HG02588 (cell line): Measurements from ENCODE around the gene STIM1.
A peak's percentile ranks its signal among the peaks of the same experiment; 100 is the strongest.
"Not testable (repeated sequence)": the region's sequence is repeated elsewhere in the genome, so short reads cannot be mapped to it uniquely, and the experiment has no call there.

Experiments
- ATAC-seq: cut with Tn5 transposase; IDR thresholded peaks from one replicate; pipeline ENCODE4 v1.9.1; 2021; ENCODE audit warnings: mild to moderate bottlenecking, moderate library complexity; ENCODE audit not compliant: unreplicated experiment

Gene STIM1

DNA sequence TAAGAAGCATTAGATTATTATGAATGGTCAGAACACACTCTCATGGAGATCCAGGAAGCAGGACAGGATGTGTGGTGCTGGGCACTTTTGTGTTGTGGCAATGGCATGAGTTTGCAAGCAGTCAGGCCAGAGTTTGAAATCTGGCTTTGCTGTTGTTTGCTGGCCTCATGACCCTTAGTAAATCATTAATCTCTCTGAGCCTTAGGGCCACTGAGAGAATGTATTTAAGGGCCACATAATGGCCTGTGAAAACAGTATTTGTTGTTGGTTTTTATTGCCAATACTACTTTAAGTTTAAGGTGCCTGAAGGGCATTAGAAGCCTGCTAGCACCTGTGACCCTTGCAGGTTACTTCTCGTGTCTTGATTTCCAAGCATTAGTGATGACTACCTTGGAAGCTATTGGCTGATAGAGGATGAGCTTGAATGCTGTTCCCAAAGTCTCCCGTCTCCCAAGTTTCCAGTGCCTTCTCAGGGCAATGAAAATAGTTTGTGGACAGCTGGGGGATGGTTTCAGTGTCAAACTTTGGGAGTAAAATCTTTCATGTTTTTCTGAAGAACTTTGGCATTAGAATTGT is 24.6 kb downstream of the STIM1 start:
- peak; percentile 41 for ATAC-seq

DNA sequence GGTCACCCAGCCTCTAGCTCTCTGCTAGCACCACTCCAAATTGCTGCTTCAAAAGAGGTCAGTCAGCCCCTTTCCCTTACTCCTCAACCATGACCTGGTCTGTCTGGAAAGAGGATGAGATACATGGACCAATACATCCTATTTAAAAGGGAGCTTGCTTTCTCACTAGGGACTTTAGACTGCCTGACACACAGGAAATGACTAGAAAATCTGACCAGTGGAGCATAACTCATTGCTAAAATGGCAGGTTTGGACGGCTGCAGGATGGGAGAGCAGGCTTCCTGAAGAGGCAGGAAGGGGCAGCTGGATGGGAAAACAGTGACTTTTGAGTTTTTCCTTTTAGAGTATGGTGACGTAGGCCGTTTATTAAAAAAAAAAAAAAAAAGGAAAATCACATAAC is 25.3 kb downstream of the STIM1 start:
- no peak for ATAC-seq

- ATAC-seq, result no peak
Measured at GRCh38 chr11:3882655-3883054, 27.2 kb downstream of the STIM1 start.

DNA sequence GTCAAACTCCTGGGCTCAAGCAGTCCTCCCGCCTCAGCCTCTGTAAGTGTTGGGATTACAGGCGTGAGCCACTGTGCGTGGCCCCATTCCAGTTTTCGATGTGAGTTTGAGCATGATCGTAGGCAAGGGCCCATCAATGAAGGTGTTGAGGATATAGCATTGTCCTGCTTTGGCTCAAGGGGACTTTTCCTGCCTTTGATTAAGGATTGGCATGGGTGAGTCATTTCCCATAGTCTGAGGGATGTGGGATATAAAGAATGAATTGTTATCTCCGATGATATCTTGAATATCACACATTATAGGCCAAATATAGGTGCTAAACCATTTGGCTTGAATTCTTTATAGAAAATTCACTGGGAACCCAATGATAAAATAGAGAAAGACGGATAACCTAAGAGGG is 30.4 kb downstream of the STIM1 start:
- no peak for ATAC-seq

DNA sequence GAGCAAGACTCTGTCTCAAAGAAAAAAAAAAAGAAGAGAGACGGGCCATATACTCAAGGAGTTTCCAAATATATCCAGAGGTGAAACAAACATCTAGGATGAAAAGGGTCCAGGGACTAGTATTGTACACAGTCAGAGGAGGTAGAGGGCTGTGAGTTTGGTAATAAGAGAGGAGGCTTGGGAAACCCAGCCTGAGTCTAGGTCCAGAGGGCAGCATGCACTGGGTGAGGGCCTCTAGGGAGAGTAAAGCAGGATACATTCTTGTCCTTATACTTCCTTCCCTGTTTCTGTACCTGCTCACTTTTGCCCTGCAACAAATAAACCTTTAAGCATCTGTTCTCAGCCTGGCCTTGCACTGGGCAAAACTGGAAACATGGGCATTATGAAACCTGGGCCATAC is 31.5 kb downstream of the STIM1 start:
- ATAC-seq, result no peak

DNA sequence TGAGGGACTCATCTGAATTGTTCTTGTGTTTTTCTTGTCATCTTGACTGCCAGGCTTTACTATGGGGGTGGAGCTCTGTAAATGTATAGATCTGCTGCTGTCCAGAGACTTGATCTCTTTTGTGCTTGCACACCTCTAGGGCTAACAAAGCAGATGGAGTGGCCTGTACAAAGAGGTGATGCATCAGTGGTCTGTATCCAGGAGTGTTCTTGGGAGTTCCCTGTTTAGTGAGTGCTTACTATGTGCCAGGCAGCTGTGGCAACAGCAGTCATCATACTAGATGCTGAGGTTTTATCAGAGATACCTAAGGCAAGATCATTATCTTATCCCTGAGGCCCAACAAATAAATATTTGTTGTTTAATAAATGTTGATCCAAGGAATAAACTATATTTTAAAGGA is 33.4 kb downstream of the STIM1 start:
- ATAC-seq, result no peak

DNA sequence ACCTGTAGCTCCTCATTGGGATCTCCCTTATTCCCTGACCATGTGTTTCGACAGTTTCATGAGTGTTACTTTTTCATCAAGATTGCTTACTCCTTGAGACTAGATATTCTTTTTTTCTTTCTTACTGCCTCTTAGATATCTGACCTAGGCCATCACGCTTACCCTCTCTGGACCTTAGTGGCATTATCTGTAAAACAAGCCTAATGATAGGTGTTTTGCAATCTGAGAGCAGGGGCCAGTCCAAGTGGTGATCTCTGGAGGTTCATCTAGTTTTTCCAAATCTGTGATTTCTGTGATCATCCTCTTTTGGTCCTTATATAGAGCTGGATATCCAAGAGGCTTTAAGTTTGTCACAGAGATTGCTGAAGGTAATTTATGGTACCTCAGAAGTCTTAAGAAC is 34.5 kb downstream of the STIM1 start:
- ATAC-seq, result no peak

DNA sequence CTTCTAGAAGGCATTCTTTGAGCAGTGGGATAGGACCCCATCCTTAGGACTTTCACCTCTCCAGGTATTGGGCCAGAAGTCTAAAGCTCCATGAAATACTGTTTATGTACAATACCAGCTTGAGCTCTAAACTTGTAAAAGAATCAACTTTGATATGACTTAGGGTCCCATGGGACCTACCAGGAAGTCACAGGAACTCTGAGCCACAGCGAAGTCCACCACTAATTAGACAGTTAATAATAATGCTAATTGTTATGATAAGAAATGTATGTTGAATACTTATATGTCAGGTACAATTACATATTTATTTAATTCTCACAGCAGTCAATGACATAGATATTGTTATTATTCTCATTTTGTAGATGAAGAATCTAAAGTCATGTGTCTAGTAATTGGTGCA is 35.3 kb downstream of the STIM1 start:
- no peak for ATAC-seq

DNA sequence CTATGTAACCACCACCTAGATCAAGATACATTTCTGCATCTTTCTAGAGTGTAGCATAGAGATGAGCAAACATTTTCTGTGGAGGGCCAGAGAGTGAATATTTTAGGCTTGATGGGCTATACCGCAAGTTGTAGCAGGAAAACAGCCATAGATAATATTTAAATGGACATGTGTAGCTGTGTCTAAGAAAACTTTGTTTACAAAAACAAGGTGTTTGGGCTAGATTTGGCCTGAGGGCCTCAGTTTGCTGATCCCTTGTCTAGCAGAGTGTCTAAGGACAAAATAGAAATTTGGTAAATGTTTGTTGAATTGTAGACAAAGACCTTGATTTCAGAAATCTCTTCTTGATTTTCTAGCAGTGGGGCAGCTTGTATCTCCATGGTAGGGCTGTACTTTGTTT is 36.3 kb downstream of the STIM1 start:
- no peak for ATAC-seq

- ATAC-seq, result no peak
Measured at GRCh38 chr11:3892156-3892555, 36.7 kb downstream of the STIM1 start.

- peak; percentile 19 for ATAC-seq
Measured at GRCh38 chr11:3893311-3893710, 37.8 kb downstream of the STIM1 start.

- ATAC-seq, result peak; percentile 99
Measured at GRCh38 chr11:3894128-3894731, 38.8 kb downstream of the STIM1 start.

- no peak for ATAC-seq
Measured at GRCh38 chr11:3896644-3897043, 41.2 kb downstream of the STIM1 start.

DNA sequence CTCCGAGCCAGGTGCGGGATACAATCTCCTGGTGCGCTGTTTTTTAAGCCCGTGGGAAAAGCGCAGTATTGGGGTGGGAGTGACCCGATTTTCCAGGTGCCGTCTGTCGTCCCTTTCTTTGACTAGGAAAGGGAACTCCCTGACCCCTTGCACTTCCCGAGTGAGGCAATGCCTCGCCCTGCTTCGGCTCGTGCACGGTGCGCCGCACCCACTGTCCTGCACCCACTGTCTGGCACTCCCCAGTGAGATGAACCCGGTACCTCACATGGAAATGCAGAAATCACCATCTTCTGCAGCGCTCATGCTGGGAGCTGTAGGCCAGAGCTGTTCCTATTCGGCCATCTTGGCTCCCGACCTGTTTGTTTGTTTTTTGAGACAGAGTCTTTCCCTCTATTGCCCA is 44.8 kb downstream of the STIM1 start:
- not testable (repeated sequence) for ATAC-seq

GRCh38 chr11:3901249-3902025 is 46.0 kb downstream of the STIM1 start:
- ATAC-seq, result no peak

DNA sequence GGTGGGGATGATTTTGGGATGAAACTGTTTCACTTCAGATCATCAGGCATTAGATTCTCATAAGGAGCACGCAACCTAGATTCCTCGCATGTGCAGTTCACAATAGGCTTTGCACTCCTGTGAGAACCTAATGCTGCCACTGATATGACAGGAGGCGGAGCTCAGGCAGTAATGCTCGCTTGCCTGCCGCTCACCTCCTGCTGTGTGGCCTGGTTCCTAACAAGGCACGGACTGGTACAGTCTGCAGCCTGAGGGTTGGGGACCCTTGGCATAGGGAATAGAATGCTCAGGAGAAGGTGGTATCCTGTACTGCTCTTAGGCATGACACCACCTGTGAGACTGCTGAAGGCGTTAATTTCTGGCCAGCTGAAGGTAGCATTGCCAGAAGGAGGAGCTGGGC is 47.0 kb downstream of the STIM1 start:
- ATAC-seq, result no peak

DNA sequence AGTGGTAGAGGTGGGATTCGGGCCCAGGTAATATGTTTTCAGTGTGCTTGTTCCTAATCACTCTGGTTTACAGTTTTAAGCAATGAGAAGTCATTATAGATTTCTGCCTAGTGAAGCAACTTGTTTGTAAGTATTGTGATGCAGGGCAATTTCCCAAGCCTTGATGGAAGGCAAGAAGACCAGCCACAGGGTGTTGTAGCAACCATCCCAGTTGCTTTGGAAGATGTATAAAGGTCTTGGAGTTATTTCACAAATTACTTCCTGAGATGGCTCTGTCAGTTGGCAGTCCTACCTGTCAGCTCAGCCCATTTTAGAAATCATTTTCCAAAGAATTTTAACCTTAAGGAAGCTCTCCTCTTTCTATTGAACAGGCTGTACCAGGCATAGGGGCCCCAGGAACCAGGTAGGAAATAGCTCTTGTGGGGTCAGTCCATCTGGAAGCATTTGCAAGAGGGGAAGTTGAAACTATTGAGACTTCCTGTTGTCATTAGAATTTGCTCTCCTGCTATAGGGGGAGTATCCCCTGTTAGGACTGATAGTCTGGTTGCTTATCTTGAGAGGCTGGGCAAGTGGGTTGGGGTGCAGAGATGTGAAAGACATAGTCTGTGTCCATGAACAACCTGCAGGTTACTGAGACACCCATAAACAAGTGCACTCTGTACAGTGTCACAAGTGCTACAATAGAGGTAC is 47.9 kb downstream of the STIM1 start:
- ATAC-seq, result no peak

DNA sequence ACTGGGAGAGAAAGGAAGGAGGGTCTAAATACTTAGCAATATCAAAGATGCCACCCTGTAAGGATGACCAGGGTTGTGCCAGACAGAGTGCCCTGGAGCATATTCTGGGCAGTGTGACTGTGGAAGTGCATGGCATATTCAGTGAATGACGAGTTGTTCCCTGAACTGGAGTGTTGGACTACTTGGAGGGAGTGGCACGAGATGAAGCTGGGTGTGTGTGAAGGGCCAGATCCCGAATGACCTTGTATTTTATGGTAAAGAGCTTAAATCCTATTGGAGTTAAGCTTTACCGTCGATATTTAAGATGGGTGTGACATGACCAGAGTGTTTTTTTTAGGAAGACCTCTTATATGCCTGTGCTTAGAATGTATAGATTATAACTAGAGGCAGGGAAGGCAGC is 48.8 kb downstream of the STIM1 start:
- ATAC-seq, result no peak

- peak; percentile 72 for ATAC-seq
Measured at GRCh38 chr11:3905080-3905953, 49.9 kb downstream of the STIM1 start.

DNA sequence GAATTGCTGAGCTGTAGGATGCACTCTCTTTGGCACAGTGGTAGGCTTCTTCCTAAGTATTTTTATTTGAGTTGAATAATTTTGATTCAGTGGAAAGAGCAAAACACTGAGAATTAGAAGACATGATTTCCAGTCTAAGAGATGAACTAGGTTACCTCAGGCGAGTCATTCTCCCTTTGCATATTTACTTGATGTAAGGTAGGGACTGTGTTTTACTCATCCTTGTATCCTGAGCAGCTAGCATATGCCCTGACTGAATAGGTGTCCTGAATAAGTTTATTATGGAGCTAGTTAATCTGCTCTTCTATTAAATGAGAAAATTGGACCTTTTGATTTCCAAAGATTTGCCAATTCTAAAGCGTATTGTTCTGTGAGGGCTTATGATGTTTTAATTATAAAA is 50.7 kb downstream of the STIM1 start:
- no peak for ATAC-seq

- no peak for ATAC-seq
Measured at GRCh38 chr11:3907590-3907989, 52.1 kb downstream of the STIM1 start.
